Stimulated activated naive CD8-positive, alpha-beta T cell treated with anti-CD3 and anti-CD28 coated beads, Interleukin-15, Interleukin-2, amounts not matched to agents 100 U/mL and 50 U/mL, for 24 hours (primary cell): ENCODE results near the gene WSB1.
"Not testable (repeated sequence)": the region's sequence is repeated elsewhere in the genome, so short reads cannot be mapped to it uniquely, and the experiment has no call there.

Experiments
- ATAC-seq: fragments of 150-1000 bp; cut with Tn5 transposase; one replicate; pipeline ENCODE4 v1.10.0; 2021
- DNase-seq: peaks from one replicate; pipeline ENCODE4 v3.0.0; 2021

The WSB1 gene

DNA sequence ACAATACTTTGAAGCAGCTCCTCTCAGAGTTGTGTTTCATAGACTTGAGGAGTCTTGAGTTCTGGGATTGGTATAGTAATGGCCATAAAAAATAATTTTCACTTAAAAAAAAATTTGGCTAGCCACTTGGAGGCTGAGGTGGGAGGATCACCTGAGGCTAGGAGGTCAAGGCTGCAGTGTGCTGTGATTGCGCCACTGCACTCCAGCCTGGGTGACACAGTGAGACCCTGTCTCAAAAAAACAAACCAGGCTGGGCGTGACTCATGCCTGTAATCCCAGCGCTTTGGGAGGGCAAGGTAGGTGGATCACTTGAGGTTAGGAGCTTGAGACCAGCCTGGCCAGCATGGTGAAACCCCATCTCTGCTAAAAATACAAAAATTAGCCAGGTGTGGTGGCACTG lies 14.8 kb upstream of the WSB1 start:
- DNase-seq, ATAC-seq: not testable (repeated sequence)

DNA sequence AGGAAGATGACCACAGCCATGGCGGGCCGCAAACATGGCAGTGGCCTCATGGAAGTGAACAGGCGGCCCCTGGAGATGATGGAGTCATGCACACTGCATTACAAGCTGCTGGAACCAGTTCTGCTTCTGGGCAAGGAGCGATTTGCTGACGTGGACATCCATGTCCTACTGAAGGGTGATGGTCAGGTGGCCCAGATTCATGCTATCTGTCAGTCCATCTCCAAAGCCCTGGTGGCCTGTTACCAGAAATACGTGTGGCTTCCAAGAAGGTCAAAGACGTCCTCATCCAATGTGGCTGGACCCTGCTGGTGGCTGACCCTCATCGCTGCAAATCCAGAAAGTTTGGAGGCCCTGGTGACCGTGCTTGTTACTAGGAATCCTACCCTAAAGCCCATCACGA lies 13.4 kb upstream of the WSB1 start:
- DNase-seq (no peak), ATAC-seq (no peak)

DNA sequence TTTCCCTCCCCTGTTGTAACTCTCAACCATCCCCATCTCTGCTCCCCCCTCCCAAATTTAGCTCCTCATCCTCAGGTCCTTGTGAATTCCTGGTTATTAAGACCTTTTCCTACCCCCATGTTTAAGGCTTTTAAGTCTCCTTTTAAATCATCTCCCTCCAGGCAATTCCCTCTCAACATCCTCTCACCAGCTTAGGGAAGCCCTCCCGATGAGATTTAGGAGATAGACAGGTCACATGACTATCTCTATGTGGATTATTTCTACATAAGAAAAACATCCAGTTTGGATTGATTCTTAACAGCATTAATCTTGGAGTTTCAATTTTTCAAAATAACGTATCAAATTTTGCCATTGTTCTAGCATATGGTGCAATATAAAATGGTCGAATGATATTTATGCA lies 12.5 kb upstream of the WSB1 start:
- ATAC-seq, result no peak
- DNase-seq, result no peak

DNA sequence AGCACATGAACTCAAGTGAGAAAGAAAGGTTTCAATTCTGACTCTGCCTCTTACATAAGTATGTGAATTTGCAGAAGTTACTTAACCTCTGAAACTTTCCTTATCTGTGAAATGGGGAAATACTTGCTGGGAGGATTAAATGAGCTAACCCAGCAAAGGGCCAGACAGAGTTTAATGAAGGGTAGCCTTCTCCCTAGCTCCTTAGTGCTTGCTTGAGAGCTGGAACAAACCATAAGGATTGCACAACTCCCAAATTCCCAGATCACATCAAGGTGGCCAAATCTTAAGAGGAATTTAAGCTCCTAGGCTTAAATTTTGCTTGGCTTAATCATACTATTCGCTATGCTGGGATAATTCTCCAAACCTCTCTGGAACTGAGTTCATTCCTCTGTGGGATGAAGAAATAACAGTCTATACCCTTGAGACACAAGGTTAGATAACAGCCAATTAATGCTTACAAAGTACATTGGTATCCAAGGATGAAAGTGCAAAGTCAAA lies 11.8 kb upstream of the WSB1 start:
- ATAC-seq, result no peak
- DNase-seq, result no peak

DNA sequence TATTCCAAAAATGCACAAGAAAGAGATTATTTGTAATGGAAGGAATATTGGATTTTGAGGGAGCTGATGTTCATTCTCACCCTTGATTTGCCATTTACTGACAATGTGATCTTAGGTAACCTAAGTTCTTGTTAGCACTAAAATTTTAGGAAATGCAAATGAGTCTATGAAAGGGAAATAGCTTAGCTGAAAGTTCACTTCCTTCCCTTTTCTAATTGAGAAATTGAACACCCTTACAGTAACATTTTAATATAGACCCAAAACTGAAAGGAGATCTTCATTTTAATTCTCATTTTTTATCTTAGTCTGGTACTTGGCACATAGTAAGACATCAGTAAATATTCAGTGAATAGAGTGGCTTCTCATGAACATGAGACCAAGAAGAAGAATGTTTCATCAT lies 10.9 kb upstream of the WSB1 start:
- ATAC-seq (no peak), DNase-seq (no peak)

DNA sequence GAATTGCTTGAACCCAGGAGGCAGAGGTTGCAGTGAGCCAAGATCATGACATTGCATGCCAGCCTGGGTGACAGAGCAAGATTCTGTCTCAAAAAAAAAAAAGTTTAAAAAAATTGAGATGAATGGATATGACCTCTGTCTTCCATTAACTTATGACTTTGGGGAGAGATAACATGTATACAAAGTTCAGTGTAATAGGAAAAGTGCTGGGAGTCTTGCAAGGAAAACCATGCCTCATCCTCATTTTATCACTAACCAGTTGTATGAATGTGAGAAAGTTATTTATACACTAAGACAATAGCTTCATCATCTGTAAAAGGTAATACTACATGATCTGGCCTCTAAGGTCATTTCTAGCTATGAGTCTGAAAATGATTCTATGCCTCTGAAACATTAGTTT lies 10.2 kb upstream of the WSB1 start:
- DNase-seq, result no peak
- no peak for ATAC-seq

DNA sequence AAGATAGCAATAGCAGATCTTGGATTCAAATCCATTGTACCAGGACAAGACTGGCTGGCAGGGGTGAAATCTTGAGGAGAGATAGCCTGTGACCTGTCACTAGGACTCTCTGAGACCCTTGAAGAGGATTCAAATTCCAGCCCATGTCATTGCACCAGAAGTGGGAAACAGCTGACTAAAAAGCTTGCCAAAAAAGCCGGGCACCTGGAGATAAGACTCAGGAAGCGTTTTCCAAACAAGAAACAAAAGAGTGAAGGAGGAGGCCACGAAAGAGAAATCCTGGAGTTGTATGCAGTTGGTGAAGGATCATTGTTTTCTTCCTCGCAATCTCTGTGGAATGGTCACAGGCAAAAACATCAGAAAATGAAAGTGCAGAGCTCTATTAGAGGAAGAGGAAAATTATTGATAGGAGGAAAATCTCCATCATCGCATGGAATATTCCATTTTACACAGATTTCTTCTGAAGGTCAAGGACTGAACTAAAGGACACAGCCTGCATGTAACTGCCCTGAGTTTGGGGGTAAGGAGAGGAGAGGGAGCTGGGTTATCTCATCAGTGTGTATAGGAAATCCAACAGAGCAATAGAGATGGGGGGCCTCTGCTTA lies 9.0 kb upstream of the WSB1 start:
- no peak for DNase-seq

DNA sequence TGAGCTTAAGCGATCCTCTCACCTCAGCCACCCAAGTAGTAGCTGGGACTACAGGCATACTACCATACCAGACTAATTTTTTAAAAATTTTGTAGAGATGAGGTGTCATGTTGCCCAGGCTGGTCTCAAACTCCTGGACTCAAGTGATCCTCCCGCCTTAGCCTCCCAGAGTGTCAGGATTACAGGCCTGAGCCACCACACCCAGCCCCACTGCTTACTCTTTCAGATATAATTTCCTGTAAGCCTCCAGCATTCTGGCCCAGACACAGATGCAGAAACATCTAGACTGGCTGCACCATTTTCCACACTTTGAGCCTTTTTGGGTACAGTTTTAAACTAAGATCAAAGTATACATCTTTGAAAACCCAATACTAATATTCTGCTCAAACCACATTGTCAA lies 8.4 kb upstream of the WSB1 start:
- DNase-seq (no peak), ATAC-seq (no peak)

More for the DNA sequence above, 9.0 kb upstream of the WSB1 start:
- no peak for ATAC-seq

DNA sequence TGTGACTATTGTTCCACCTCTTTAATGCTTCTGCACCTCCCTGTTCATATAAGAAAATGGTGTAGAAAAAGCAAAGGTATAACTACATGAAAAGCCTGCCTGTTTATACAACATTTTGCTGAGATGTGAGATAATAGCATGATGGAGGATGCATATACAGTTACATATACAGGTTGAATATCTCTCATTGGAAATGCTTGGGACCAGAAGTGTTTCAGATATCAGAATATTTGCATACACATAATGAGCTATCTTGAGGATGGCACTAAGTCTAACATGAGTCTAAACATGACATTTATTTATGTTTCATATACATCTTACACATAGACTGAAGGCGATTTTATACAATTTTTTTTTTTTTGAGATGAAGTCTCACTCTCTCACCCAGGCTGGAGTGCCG lies 5.7 kb upstream of the WSB1 start:
- DNase-seq, result no peak
- ATAC-seq, result no peak

DNA sequence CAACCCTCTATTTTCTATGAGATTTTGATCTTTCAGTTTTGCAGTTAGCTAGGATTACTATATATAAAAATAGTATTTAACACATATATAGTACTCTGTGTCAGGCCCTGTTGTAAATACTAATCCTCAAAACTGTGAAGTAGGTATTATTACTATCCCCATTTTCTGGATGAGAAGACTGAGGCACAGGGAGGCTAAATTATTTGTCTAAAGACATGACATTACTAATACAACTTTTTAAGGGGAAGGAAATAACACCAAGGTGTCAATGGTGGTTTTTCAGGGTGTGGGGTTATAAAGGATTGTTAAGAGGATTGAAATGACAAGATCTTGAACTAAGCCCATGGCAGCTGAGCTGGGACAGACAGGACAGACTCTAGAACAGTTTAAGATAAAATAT lies 4.1 kb upstream of the WSB1 start:
- no peak for DNase-seq
- no peak for ATAC-seq

DNA sequence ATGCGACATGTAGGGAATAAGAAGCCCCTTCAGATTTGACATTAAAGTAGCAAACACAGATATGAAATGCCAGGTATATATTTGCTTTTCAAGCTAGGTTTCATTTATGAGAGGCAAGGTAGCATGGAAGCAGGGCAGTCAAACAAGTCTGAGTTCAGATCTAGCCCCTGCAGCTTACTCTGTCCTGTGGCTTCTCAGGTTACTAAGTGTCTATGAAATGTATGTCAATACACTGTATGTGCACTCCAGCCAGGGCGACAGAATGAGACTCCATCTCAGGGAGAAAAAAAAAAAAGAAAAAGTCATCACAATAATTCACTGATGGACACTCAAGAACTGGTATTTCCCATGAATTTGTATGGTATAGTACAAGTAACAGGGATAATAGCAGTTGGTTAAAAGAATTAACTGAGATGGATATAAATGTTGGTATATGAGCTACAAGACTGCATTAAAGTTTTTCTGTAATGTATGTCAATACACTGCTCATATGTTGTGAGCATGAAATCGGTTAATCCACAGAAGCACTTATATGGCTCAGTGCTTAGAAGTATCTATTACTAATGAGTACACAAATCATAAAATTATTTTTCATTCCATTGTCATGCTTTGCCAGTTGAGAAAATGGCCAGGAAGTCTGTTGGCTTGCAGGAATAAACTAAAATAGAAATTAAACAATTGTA lies 2.9 kb upstream of the WSB1 start:
- no peak for ATAC-seq
- DNase-seq, result no peak

DNA sequence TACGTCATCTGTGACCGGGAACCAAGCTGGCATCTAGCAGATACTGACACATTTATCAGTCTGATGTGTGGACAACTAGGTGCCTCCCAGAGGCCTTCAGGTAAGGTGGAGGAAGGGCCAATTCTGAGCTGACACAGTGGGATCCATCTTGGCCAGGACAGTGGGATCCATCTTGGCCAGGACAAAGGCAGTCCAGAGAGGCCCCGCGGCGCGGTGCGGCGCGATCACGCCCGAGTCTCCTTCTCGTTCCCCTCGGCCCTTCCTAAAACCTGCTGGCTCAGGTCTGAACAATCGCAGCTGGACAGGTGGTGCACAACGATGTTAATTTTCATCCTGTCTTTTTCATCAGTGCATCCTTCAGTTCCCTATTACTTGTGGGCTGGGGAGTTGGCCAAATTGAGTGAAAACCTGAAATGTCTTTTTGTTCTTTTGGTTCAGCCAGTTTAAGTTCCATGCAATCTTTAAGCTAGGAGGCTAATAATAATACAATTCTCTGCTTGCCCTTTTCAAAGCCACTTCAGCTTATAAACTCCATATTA lies 486 bp upstream of the WSB1 start:
- ATAC-seq (no peak), DNase-seq (peak; percentile 21)

DNA sequence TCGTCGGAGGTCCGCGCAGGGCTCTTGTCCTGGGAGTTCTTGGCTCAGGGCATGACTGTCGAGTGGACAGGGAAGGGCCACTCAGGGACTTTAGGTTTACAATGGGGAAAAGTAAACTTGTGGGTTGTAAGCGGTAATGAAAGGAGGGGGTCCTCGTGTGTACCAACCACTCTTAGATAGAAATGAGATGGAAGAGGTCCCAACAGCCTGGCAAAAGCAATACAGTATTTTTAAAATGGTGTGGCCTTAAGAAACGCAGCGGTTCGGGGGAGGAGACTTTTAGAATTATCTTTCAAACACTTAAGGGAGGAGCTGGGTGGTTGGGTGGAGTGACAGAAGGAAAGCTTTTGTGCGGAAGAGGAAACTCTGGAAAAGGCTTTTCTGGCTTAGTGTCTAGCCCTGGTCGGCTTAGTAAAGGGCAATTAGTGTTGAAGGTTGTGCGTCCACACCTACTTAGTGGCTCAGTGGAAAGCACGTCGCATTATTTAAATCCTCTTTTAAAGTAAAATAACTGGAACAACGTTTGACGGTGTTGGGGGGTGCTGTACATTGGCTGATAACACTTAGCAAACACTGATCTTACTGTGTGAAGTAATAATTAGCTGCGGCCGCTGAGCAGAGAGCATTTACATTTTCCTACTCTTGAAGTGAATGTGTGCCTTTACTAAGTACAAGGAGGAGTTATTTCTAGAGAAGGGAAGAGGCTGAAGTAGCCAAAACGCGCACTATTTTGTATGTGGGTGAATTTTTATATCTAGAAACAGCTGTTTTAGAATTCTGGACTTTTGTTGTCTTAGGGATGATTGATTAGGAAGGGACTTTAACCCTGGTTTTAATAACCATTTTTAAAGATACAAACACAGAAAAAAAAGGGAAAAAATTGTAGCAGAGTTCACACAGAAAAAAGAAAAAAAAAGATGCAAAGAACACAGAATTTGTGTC lies 1.0 kb downstream of the WSB1 start:
- ATAC-seq (peak; percentile 33), DNase-seq (peak; percentile 33)

DNA sequence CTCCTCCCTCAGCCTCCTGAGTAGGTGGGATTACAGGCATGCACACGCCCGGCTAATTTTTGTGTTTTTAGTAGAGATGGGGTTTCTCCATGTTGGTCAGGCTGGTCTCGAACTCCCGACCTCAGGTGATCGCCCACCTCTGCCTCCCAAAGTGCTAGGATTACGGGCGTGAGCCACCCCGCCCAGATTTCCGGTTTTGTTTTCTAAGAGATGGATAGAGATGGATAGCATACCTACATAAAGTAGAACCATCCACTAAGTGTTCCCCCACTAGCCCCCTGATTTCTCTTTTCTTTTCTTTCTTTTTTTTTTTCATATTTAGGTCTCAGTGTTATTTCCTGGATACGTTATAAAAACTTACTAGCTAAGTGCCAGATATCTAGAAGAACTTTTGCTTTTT lies 2.0 kb downstream of the WSB1 start:
- DNase-seq (no peak), ATAC-seq (no peak)

DNA sequence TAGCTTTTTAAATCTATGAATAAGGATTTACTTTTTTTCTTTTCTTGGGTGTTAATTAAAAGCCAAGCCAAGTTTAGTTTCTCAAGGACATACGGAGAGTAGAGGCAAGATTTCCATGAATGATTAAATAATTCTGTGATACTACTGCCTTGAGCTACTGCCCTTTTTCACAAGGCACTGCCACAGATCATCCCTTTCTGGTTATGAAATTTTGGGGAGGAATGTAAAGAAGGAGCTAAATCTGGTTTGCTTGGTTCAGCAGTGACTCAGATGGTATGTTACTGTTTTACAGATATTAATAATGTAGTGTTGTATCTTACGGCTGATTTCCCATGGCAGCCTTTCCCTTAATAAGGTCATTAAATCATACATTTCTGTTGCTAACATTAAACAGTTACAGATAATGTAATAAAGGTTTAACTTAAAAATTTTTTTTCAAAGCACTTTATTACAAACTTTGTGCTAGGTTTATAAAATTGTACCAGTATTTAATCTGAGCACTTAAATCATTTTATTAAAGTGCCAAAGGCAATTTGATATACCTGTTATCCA lies 2.6 kb downstream of the WSB1 start:
- no peak for DNase-seq
- no peak for ATAC-seq

DNA sequence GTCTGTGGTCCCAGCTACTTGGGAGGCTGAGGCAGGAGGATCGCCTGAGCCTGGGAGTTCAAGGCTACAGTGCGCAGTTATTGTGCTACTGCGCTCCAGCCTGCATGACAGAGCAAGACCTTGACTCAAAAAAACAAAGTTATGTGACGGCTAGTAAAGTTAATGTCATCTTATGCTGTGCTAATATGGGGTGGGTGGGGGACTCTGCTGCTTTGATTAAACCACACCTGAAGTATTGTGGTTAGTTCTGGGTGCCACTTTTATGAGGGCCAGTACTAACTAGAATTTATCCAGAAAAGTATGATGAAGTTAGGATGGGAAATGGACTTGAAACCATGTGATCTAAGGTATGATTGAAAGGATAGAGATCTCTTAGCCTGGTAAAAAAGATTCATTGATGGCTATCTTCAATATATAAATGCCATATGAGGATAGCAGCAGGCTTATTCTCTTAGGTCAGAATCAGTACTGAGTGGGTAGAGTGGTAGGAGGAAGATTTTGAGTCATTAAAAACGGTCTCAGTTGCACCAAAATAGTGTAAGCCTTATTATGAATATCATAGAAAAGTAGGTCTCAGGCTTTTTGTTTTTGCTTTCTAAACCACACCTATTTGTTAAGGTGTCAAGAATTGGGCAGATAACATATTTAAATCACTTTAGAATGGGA lies 5.6 kb downstream of the WSB1 start:
- no peak for DNase-seq
- no peak for ATAC-seq

DNA sequence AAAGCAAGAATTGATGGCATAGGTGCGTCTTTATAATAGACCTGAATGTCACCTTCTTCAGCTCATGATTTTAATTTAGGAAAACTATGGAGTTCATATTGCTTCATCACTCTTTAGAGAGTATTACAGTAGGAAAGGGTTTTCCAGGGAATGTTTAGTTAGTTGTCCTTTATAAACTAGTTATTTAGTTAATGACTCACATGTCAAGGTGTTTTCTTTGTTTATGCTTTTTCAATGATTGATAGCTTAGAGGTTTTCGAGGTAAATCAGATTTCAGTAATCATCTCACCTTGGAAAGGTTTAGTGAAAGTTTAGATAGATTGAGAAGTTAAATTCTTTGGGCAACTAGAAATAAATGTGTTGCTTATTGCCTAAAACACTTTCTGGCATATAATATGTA lies 9.8 kb downstream of the WSB1 start:
- DNase-seq, result no peak
- ATAC-seq, result no peak

DNA sequence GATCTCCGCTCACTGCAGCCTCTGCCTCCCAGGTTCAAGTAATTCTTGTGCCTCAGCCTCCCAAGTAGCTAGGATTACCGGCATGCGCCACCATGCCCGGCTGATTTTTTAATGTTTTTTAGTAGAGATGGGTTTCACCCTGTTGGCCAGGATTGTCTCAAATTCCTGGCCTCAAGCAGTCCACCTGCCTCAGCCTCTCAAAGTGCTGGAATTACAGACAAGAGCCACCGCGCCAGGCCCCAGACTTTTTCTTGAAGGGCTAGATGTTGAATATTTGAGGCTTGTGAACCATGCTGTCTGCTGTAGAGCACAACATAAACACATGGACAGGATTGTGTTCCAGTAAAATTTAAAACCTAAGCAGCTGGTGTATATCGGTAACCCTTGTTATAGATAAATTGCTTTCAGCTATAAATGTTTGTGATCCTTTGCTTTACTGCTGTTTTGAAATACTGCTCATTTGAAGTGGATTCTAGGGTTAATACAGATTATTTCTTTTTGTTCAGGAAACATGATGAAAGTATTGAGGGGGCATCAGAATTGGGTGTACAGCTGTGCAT lies 12.4 kb downstream of the WSB1 start:
- DNase-seq (no peak), ATAC-seq (no peak)

DNA sequence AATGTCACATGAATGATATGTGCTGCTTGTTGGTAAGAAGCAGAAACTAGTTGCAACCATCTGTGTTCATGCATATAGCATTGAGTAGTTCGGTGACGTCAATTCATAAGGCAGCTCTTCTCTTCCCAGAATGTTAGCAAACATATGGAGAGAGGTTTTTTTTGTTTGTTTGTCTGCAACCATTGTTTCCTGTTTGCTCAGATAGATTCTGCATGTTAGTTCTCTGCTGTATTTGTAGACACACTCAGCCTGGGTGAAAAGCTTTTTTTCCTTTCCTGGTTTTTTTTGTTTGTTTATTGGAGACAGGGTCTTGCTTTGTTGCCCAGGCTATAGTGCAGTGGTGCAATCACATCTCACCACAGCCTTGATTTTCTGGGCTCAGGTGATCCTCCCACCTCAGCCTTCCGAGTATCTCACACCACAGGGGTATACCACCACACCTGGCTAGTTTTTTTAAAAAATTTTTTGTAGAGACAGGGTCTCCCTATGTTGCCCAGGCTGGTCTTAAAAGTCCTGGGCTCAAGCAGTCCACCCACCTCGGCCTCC lies 16.7 kb downstream of the WSB1 start:
- ATAC-seq, result no peak

DNA sequence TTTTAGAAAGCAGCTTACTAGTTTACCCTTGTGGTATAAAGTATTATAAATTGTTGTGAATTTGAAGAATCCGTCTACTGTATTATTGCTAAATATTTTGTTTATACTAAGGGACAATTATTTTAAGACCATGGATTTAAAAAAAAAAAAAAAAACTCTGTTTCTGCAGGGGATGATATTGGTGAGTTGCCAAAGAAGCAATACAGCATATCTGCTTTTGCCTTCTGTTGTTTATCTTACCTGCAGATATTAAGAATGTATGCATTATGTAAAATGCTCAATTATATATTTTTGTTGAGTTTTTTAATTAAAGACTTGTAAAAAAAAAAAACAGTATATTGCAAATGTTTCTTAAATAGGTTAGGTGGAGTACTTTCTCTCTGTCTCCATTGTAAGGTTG lies 19.4 kb downstream of the WSB1 start:
- no peak for ATAC-seq
- no peak for DNase-seq

More for the DNA sequence above, 16.7 kb downstream of the WSB1 start:
- no peak for DNase-seq

DNA sequence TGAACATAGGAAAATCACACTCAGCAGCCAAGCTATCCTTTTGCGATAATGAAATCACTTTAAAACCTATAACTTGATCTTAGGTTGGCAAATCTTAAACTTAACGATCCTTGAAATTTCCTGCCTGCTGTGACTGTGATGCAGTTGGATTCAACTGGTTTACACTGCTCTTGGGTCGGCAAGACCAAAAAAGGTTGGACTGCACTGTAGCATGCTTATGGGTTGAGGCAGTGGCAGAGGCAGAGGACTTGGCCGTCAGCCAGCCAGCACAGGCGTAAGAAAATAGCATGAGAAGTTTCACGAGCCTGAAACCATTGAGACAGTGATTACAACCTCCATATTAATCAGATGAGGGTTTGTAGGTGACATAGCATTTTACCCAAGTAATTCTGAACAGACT lies 21.4 kb downstream of the WSB1 start:
- ATAC-seq, result no peak
- no peak for DNase-seq
